Esophagus (tissue), 2 donors: Measurements from ENCODE around the gene TMPRSS11F. TPM values are rescaled to one million over a fixed set of nuclear protein-coding genes. Genes with fewer than 3 reads are reported as not detected.
A peak's percentile ranks its signal among the peaks of the same experiment; 100 is the strongest.

Source experiments
- H3K27ac ChIP-seq, 2 donors: one replicate each; pipeline ENCODE4 v1.5.1; 2013; ENCODE audit warnings: low read depth in 2 of 2, mild to moderate bottlenecking in 2 of 2, inconsistent platforms in 1 of 2, low read length in 1 of 2, moderate library complexity in 1 of 2
- H3K27me3 ChIP-seq, 2 donors: one replicate each; pipeline ENCODE4 v1.6.1; 2013; ENCODE audit warnings: low read length in 2 of 2, control low read depth in 1 of 2, mild to moderate bottlenecking in 1 of 2; ENCODE audit not compliant: insufficient read depth in 2 of 2, control insufficient read depth in 1 of 2
- H3K36me3 ChIP-seq, 2 donors: one replicate each; pipeline ENCODE4 v1.6.1; 2013; ENCODE audit warnings: low read length in 1 of 2; ENCODE audit not compliant: control insufficient read depth in 2 of 2, insufficient read depth in 2 of 2
- H3K4me1 ChIP-seq, 2 donors: one replicate each; pipeline ENCODE4 v1.6.1; 2013; ENCODE audit warnings: low read length in 1 of 2; ENCODE audit not compliant: control insufficient read depth in 2 of 2, insufficient read depth in 2 of 2
- H3K4me3 ChIP-seq, 2 donors: one replicate each; pipeline ENCODE4 v1.5.1; 2013; ENCODE audit warnings: low read length in 2 of 2, mild to moderate bottlenecking in 2 of 2, low read depth in 1 of 2, moderate library complexity in 1 of 2
- H3K9me3 ChIP-seq, 2 donors: one replicate each; pipeline ENCODE4 v1.6.1; 2013; ENCODE audit warnings: mild to moderate bottlenecking in 2 of 2, low read depth in 1 of 2, low read length in 1 of 2, moderate library complexity in 1 of 2; ENCODE audit not compliant: control insufficient read depth in 2 of 2, insufficient read depth in 1 of 2
- WGBS, 2 donors: extraction: QIAGEN DNeasy Blood & Tissue Kit; methylation state at CpG; one replicate each; pipeline ENCODE4 v1.1.7; 2013; 5-methylcytosine and 5-hydroxymethylcytosine counted together
- polyA plus RNA-seq, 2 donors: library from polyadenylated mRNA; stranded (reverse); fragments of 200-250 nt; gene quantifications; one replicate each; pipeline ENCODE4 v1.2.3, GENCODE V29; 2013
- donor health status: healthy with polysubstance abuse.
- donor health status: Bipolar disorder and iron deficiency.

The TMPRSS11F gene
- polyA plus RNA-seq, 2 donors, result 4.3 to 6.6 TPM

DNA sequence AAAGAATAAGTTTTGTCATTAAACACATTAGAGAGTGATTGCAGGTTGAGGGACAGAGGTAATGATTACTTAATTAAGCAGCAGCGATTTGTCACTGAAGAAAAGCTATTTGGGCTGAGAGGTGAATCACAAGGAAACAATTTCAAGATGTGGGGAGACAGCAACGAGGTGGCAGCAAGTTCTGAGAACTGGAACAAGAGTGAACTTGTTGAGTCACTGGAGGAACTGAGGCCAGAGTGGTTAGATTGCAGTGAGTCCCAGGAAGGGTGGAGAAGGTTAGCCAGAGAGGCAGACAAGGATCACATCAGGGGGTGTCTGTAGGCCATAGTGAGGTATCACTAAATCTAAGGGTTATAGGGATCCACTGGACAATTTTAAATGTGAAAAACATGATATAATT, 108.5 kb downstream of the TMPRSS11F start:
- no peaks in the 10 kb centered on the region for H3K27me3 ChIP-seq
- no peaks in the 10 kb centered on the region for H3K9me3 ChIP-seq
- no peaks in the 10 kb centered on the region for H3K4me1 ChIP-seq
- H3K36me3 ChIP-seq, result no peaks in the 10 kb centered on the region
- H3K27ac ChIP-seq, result peak overlapping the region in 1 of 2 donors; percentile 27
- 38 to 46% methylated on average over 2 of the region's 2 CpGs for WGBS, 2 donors
- no peak overlapping the region for H3K4me3 ChIP-seq

DNA sequence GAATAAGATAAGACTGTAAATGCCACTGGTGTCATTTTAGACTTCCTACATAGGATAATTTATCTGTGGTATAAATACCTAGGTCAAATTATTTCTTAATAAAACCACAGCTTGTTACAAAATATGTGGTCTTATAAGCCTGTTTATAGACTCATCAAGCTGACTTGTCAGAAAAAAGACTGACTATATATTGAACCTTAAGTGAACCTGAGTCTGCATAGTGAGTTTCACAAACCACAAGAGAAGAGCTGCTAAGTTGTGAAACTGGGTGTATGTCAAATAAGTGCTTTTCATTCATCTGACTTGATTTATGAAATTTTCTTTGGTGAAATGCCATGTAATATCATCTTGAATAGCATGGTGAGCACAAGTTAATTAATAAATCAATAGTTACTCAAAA, 118.0 kb downstream of the TMPRSS11F start:
- no peaks in the 10 kb centered on the region for H3K27me3 ChIP-seq

More for the DNA sequence above, 118.0 kb downstream of the TMPRSS11F start:
- Histone ChIP-seq H3K36me3 (no peaks in the 10 kb centered on the region), H3K4me3 (no peak overlapping the region), H3K9me3 (no peaks in the 10 kb centered on the region), H3K27ac (no peak overlapping the region), H3K4me1 (no peaks in the 10 kb centered on the region)

Other genes starting within 250 kb of the TMPRSS11F start
- gene TMPRSS11D, start 245.9 kb downstream of the TMPRSS11F start, polyA plus RNA-seq, result 100 to 1,000 TPM in 1 of 2 donors, 10 to 100 TPM in 1; 99.0 to 178 TPM
- 10 to 100 TPM; 57.7 to 64.5 TPM for gene TMPRSS11A, start 166.4 kb downstream of the TMPRSS11F start, polyA plus RNA-seq
- 1,000 to 10,000 TPM in 1 of 2 donors, 100 to 1,000 TPM in 1; 394 to 1,112 TPM for gene TMPRSS11B, start 115.8 kb upstream of the TMPRSS11F start, polyA plus RNA-seq
- 10 to 100 TPM; 38.5 to 45.2 TPM for gene YTHDC1, start 220.2 kb upstream of the TMPRSS11F start, polyA plus RNA-seq